Gastrocnemius medialis (tissue), 4 donors: Measurements from ENCODE around the gene RPUSD1. TPM values are rescaled to one million over a fixed set of nuclear protein-coding genes. Genes with fewer than 3 reads are reported as not detected.

ENCODE experiments used
- ATAC-seq, 2 donors: fragments of 150-250 bp; one replicate each; pipeline ENCODE4 v1.9.1; 2016
- DNase-seq, 2 donors: peaks; one replicate each; pipeline ENCODE4 v3.0.0-alpha.2; 2019
- H3K27ac ChIP-seq, 4 donors: fragments of 200-600 bp; sonication (generic); 1 replicate in 1 of 4; 2 replicates in 3 of 4; pipeline ENCODE4 v1.5.1; 2016 to 2018; ENCODE audit warnings: mild to moderate bottlenecking in 2 of 4, moderate library complexity in 1 of 4
- H3K27me3 ChIP-seq, 3 donors: fragments of 200-600 bp; sonication (generic) in 2 of 3; 1 replicate in 1 of 3; 2 replicates in 2 of 3; pipeline versions ENCODE4 v1.5.1 to v1.6.0; 2016 to 2019; ENCODE audit warnings: mild to moderate bottlenecking in 1 of 3, moderate library complexity in 1 of 3
- H3K36me3 ChIP-seq, 2 donors: fragments of 200-600 bp; sonication (generic) in 1 of 2; one replicate each; pipeline ENCODE4 v1.5.1; 2017 to 2018
- H3K4me1 ChIP-seq, 2 donors: fragments of 200-600 bp; sonication (generic) in 1 of 2; one replicate each; pipeline ENCODE4 v1.5.1; 2016 to 2017; ENCODE audit warnings: mild to moderate bottlenecking in 2 of 2
- H3K4me3 ChIP-seq, 4 donors: fragments of 200-600 bp; sonication (generic) in 3 of 4; 1 replicate in 1 of 4; 2 replicates in 3 of 4; pipeline ENCODE4 v1.5.1; 2016 to 2019; ENCODE audit warnings: mild to moderate bottlenecking in 2 of 4
- H3K9me3 ChIP-seq, 3 donors: fragments of 200-600 bp; sonication (generic) in 2 of 3; 1 replicate in 1 of 3; 2 replicates in 2 of 3; pipeline ENCODE4 v1.5.1; 2016 to 2019
- CTCF ChIP-seq, 5 experiments: fragments of 450-650 bp in 3 of 5; fragments of 200-600 bp in 2 of 5; sonication (generic) in 2 of 5; IDR thresholded peaks in 4 of 5; conservative IDR thresholded peaks in 1 of 5; 1 replicate in 4 of 5; 2 replicates in 1 of 5; pipeline ENCODE4 v1.5.1; 2016 to 2019; ENCODE audit warnings: antibody characterized with exemption in 5 of 5, mild to moderate bottlenecking in 3 of 5, moderate library complexity in 3 of 5
- POLR2A ChIP-seq, 2 donors: fragments of 450-650 bp; IDR thresholded peaks; one replicate each; pipeline ENCODE4 v1.6.1; 2017; ENCODE audit warnings: antibody characterized with exemption in 2 of 2, mild to moderate bottlenecking in 2 of 2, moderate library complexity in 2 of 2
- in situ Hi-C, 4 donors: fragments of 200-750 bp; cut with MboI; loops; one replicate each; pipeline versions ENCODE4 v1.15.0 to v1.8.0; 2017; ENCODE audit warnings: low sequenced_read_pairs in 4 of 4
- intact Hi-C: fragments of 100-400 bp; cut with DNase I; formaldehyde crosslinking; loops from one replicate; pipeline ENCODE4 v1.15.1; 2023; ENCODE audit warnings: low total_unique reads
- total RNA-seq, 4 donors: library from RNA; depleted of rRNA; stranded (reverse); fragments of >200 nt; gene quantifications; one replicate each; pipeline versions ENCODE4 v1.1.0 to v1.2.3, GENCODE V29; 2016

RPUSD1 gene
- total RNA-seq, 4 donors from 2014 or later = 7.8 to 23.8 (median 15.2) TPM

GRCh38 chr16:792221-792995, 4.2 kb upstream of the RPUSD1 start:
- no peak overlapping the region for H3K27ac ChIP-seq

GRCh38 chr16:791131-791530, 3.0 kb upstream of the RPUSD1 start:
- in situ Hi-C loops = no loop called here
- Histone ChIP-seq H3K4me1 (peaks cover 5 to 16% of the 10 kb centered on the region in 2 donors), H3K9me3 (no peaks in the 10 kb centered on the region), H3K27ac (no peak overlapping the region), H3K36me3 (no peaks in the 10 kb centered on the region), H3K4me3 (no peak overlapping the region), H3K27me3 (no peaks in the 10 kb centered on the region)
- no peak for DNase-seq
- intact Hi-C loops = no loop called here
- ATAC-seq = no peak
- TF ChIP-seq POLR2A (IDR thresholded peaks at IDR 0.05) (no peak), CTCF (IDR thresholded peaks at IDR 0.05 in 4 of 5, conservative IDR thresholded peaks at IDR 0.05 in 1 of 5) (no peak)

More at GRCh38 chr16:792221-792995, 4.2 kb upstream of the RPUSD1 start:
- Histone ChIP-seq H3K27me3 (peaks cover 0 to 6% (median 6%) of the 10 kb centered on the region in 3 donors), H3K9me3 (no peaks in the 10 kb centered on the region), H3K4me3 (no peak overlapping the region), H3K4me1 (peaks cover 5 to 11% of the 10 kb centered on the region in 2 donors), H3K36me3 (no peaks in the 10 kb centered on the region)
- intact Hi-C loops = no loop called here
- in situ Hi-C loops = no loop called here
- DNase-seq (no peak), ATAC-seq (no peak)
- no peak for TF ChIP-seq CTCF (IDR thresholded peaks at IDR 0.05 in 4 of 5, conservative IDR thresholded peaks at IDR 0.05 in 1 of 5)
- TF ChIP-seq POLR2A (IDR thresholded peaks at IDR 0.05) = no peak

DNA sequence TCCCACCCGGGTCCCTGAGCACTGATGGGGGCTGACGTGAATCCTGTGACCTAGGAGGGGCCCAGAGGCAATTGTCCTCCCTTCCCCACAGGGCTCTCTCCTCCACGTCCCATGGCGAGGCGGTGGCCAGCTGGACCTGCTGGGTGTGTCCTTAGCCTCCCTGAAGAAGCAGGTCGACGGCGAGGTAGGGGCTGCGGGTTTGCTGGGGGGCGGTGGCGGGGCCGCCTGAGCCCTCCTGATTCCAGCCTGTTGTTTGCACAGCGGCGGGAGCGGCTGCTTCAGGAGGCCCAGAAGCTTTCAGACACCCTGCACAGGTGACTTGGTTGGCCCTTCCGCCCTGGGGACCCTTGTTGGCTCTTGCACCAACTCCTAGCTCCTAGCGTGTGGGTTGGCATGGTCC, 1.9 kb upstream of the RPUSD1 start:
- TF ChIP-seq CTCF (IDR thresholded peaks at IDR 0.05 in 4 of 5, conservative IDR thresholded peaks at IDR 0.05 in 1 of 5) (no peak), POLR2A (IDR thresholded peaks at IDR 0.05) (no peak)
- Histone ChIP-seq H3K9me3 (no peaks in the 10 kb centered on the region), H3K27ac (no peak overlapping the region), H3K27me3 (no peaks in the 10 kb centered on the region), H3K36me3 (no peaks in the 10 kb centered on the region), H3K4me3 (no peak overlapping the region), H3K4me1 (peaks cover 5 to 16% of the 10 kb centered on the region in 2 donors)
- intact Hi-C loops (no loop called here), in situ Hi-C loops (no loop called here)
- no peak for ATAC-seq
- DNase-seq = no peak

GRCh38 chr16:789191-789850, 1.1 kb upstream of the RPUSD1 start:
- in situ Hi-C loops = no loop called here
- intact Hi-C loops = loop anchor here (2.0 kb wide), 1 partner anchor 69 kb away; the partner anchor contains the start of gene ANTKMT
- ATAC-seq (no peak), DNase-seq (no peak)
- no peak overlapping the region for H3K27ac ChIP-seq
- peak overlapping the region; percentile 66 to 85 (median 73) for H3K4me3 ChIP-seq
- TF ChIP-seq CTCF (IDR thresholded peaks at IDR 0.05 in 4 of 5, conservative IDR thresholded peaks at IDR 0.05 in 1 of 5) (no peak), POLR2A (IDR thresholded peaks at IDR 0.05) (no peak)
- H3K27me3 ChIP-seq = no peaks in the 10 kb centered on the region
- H3K36me3 ChIP-seq = no peaks in the 10 kb centered on the region
- peaks cover 5 to 16% of the 10 kb centered on the region in 2 donors for H3K4me1 ChIP-seq
- no peaks in the 10 kb centered on the region for H3K9me3 ChIP-seq
